Lower leg skin (tissue), 3 donors: Measurements from ENCODE around the gene MAN1A2.

Experiments
- CTCF ChIP-seq, 3 donors: fragments of 450-650 bp; IDR thresholded peaks; one replicate each; pipeline ENCODE4 v1.5.1; 2016; ENCODE audit warnings: antibody characterized with exemption in 3 of 3, mild to moderate bottlenecking in 3 of 3, moderate library complexity in 2 of 3
- POLR2A ChIP-seq, 2 donors: fragments of 450-650 bp; IDR thresholded peaks; one replicate each; pipeline ENCODE4 v1.6.1; 2016 to 2017; ENCODE audit warnings: antibody characterized with exemption in 2 of 2, mild to moderate bottlenecking in 1 of 2, moderate library complexity in 1 of 2

DNA sequence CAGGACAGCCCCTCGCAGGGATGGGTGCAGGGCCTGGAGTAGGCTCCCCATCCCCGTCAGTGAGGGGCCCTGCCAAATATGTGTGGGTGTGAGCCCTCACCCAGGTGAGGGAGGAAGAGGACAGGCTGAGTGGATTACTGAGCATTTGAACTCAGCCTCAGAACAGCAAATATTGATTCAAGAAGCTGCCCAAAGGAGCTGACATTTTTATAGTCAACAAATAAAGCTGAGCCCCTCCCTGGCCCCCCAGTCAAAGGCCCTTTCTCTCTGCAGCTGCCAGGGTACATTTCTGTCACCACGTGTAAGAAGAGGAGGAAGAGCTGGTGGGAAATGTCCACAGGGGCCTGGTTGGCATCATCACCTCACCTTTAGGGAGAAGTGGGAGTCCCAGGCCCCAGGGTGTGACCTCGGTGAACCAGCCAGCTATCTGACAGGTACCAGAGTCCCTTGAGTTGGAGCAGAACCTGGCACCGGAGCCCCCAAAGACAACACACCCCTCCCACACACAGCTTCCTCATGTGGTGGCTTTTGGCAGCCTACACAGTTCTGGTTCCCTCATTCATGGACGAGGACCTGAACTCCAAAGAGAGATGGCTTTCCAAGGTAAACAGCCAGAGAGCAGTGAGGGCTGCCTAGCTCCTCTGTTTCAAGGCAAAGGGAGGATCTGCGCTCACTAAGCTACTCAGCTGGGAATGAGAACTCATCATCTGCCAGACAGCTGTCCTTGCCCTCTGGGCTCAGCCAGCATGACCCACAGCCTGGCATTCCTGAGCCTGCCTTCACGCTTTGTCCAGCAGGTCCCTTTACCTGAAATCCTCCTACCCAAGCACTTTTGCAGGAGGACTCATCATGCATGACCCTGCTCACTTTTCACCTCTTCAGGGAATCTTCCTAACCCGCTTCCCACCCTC is 195.6 kb downstream of the MAN1A2 start:
- TF ChIP-seq CTCF (IDR thresholded peaks at IDR 0.05), result no peak
- TF ChIP-seq POLR2A (IDR thresholded peaks at IDR 0.05), result no peak
